ENCODE results near the gene APCDD1.
"Not testable (repeated sequence)": the region's sequence is repeated elsewhere in the genome, so short reads cannot be mapped to it uniquely, and the experiment has no call there.

APCDD1 gene

GRCh38 chr18:10530002-10530401 lies 75.6 kb downstream of the APCDD1 start:
- no peak for DNase-seq

- no peak for DNase-seq
Measured at GRCh38 chr18:10530852-10531251, 76.4 kb downstream of the APCDD1 start.

- no peak for DNase-seq
Measured at GRCh38 chr18:10533111-10533510, 78.7 kb downstream of the APCDD1 start.

GRCh38 chr18:10536280-10536679 lies 81.8 kb downstream of the APCDD1 start:
- DNase-seq = no peak

GRCh38 chr18:10537765-10538164 lies 83.3 kb downstream of the APCDD1 start:
- no peak for DNase-seq

- DNase-seq = not testable (repeated sequence)
Measured at GRCh38 chr18:10539124-10539523, 84.7 kb downstream of the APCDD1 start.

Data from activated gamma-delta T cell treated with Interleukin-2 at 50 U/mL for 16 hours (primary cell).